Vagina (tissue), 2 donors: ENCODE results near the gene LSM12.

Experiments used
- POLR2A ChIP-seq, 2 donors: fragments of 450-650 bp; IDR thresholded peaks; one replicate each; pipeline ENCODE4 v1.6.1; 2017; ENCODE audit warnings: antibody characterized with exemption in 2 of 2, mild to moderate bottlenecking in 2 of 2, moderate library complexity in 2 of 2
- POLR2AphosphoS5 ChIP-seq, 2 donors: sonication (generic); formaldehyde crosslinking; IDR thresholded peaks; one replicate each; pipeline ENCODE4 v1.9.0; 2017; ENCODE audit warnings: antibody characterized with exemption in 2 of 2, mild to moderate bottlenecking in 2 of 2, low read depth in 1 of 2; ENCODE audit not compliant: insufficient read depth in 1 of 2
- TF ChIP-seq, protein P1 (sequence below), 3 experiments: fragments of 450-650 bp in 2 of 3; fragments of 200-600 bp in 1 of 3; sonication (generic) in 1 of 3; IDR thresholded peaks; one replicate each; pipeline ENCODE4 v1.5.1; 2017 to 2019; ENCODE audit warnings: antibody characterized with exemption in 3 of 3, mild to moderate bottlenecking in 2 of 3, moderate library complexity in 2 of 3

DNA sequence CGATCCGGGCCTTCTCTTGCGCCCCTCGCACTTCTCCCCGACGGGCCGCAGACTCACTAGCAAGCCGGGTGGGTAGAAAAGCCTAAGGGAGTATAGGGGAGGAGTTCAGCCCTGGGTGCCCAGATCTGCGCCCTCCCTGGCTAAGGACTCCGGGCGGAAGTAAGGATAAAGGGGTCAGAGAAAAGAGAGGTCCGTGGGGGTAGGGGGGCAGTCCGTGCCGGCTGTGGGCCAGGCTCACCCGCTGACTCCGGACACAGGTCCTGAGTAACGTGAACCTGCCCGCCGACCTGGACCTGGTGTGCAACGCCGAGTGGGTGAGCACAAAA, 60.2 kb downstream of the LSM12 start:
- TF ChIP-seq POLR2A (IDR thresholded peaks at IDR 0.05) (no peak), POLR2AphosphoS5 (IDR thresholded peaks at IDR 0.05; ENCODE audit: insufficient read depth in 1 of 2, low read depth in 1 of 2) (no peak)
- TF ChIP-seq, protein P1, sequence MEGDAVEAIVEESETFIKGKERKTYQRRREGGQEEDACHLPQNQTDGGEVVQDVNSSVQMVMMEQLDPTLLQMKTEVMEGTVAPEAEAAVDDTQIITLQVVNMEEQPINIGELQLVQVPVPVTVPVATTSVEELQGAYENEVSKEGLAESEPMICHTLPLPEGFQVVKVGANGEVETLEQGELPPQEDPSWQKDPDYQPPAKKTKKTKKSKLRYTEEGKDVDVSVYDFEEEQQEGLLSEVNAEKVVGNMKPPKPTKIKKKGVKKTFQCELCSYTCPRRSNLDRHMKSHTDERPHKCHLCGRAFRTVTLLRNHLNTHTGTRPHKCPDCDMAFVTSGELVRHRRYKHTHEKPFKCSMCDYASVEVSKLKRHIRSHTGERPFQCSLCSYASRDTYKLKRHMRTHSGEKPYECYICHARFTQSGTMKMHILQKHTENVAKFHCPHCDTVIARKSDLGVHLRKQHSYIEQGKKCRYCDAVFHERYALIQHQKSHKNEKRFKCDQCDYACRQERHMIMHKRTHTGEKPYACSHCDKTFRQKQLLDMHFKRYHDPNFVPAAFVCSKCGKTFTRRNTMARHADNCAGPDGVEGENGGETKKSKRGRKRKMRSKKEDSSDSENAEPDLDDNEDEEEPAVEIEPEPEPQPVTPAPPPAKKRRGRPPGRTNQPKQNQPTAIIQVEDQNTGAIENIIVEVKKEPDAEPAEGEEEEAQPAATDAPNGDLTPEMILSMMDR (IDR thresholded peaks at IDR 0.05) = no peak
